HG03439 (cell line): ENCODE data around the gene TWF1.
"Not testable (repeated sequence)": the region's sequence is repeated elsewhere in the genome, so short reads cannot be mapped to it uniquely, and the experiment has no call there.

Experiments used
- ATAC-seq: cut with Tn5 transposase; IDR thresholded peaks from one replicate; pipeline ENCODE4 v1.9.1; 2021; ENCODE audit warnings: mild to moderate bottlenecking, moderate library complexity; ENCODE audit not compliant: unreplicated experiment

TWF1 gene

GRCh38 chr12:43805860-43806736 lies at the start of gene TWF1:
Gene TWF1 (minus strand): TSS chr12:43806317. CDS start chr12:43806245, 72 bp downstream.
- peak; percentile 96 for ATAC-seq

GRCh38 chr12:43852744-43853143 lies 46.6 kb upstream of the TWF1 start:
- no peak for ATAC-seq

GRCh38 chr12:43848786-43849185 lies 42.7 kb upstream of the TWF1 start:
- ATAC-seq: no peak

- ATAC-seq: no peak
Measured at GRCh38 chr12:43848226-43848507, 42.0 kb upstream of the TWF1 start.

- not testable (repeated sequence) for ATAC-seq
Measured at GRCh38 chr12:43847425-43848225, 41.5 kb upstream of the TWF1 start.

- no peak for ATAC-seq
Measured at GRCh38 chr12:43842259-43842658, 36.1 kb upstream of the TWF1 start.

- no peak for ATAC-seq
Measured at GRCh38 chr12:43841253-43841652, 35.1 kb upstream of the TWF1 start.

GRCh38 chr12:43840338-43840737 lies 34.2 kb upstream of the TWF1 start:
- no peak for ATAC-seq

- ATAC-seq: peak; percentile 15
Measured at GRCh38 chr12:43836475-43836989, 30.4 kb upstream of the TWF1 start.

- ATAC-seq: peak; percentile 83
Measured at GRCh38 chr12:43835656-43836474, 29.7 kb upstream of the TWF1 start, which contains the start of gene TMEM117. Gene TMEM117 (plus strand): TSS chr12:43836081.

GRCh38 chr12:43835264-43835655 lies 29.1 kb upstream of the TWF1 start:
- peak; percentile 8 for ATAC-seq

- ATAC-seq: no peak
Measured at GRCh38 chr12:43832463-43833168, 26.5 kb upstream of the TWF1 start.

GRCh38 chr12:43827093-43827492 lies 21.0 kb upstream of the TWF1 start:
- no peak for ATAC-seq

GRCh38 chr12:43826681-43827080 lies 20.6 kb upstream of the TWF1 start:
- no peak for ATAC-seq

- ATAC-seq: no peak
Measured at GRCh38 chr12:43824207-43824775, 18.2 kb upstream of the TWF1 start.

GRCh38 chr12:43816168-43816567 lies 10.1 kb upstream of the TWF1 start:
- no peak for ATAC-seq

- no peak for ATAC-seq
Measured at GRCh38 chr12:43815416-43815815, 9.3 kb upstream of the TWF1 start.

GRCh38 chr12:43812926-43813325 lies 6.8 kb upstream of the TWF1 start:
- ATAC-seq: no peak

GRCh38 chr12:43812057-43812456 lies 5.9 kb upstream of the TWF1 start:
- ATAC-seq: no peak

- ATAC-seq: no peak
Measured at GRCh38 chr12:43807386-43807785, 1.3 kb upstream of the TWF1 start.
